K562 (cell line): Measurements from ENCODE around the gene USHBP1. TPM values are rescaled to one million over a fixed set of nuclear protein-coding genes. Genes with fewer than 3 reads are reported as not detected.

Source experiments
- CBFA2T3 ChIP-seq: fragments of 450-650 bp; IDR thresholded peaks from 2 replicates; pipeline ENCODE4 v1.6.1; 2017
- CBX1 ChIP-seq: sonication (generic); IDR thresholded peaks from 2 replicates; pipeline ENCODE4 v1.6.1; 2016; ENCODE audit warnings: antibody characterized with exemption, low read depth, mild to moderate bottlenecking
- DPF2 ChIP-seq: fragments of 450-650 bp; IDR thresholded peaks from 2 replicates; pipeline ENCODE4 v1.6.1; 2016
- EGR1 ChIP-seq: fragments of 450-650 bp; conservative IDR thresholded peaks from 2 replicates; pipeline ENCODE4 v1.6.1; 2017; ENCODE audit warnings: mild to moderate bottlenecking
- EP300 ChIP-seq: IDR thresholded peaks from 2 replicates; pipeline ENCODE4 v1.6.1; 2012; ENCODE audit warnings: low read length, improper control_type of control experiment
- NR2C2 ChIP-seq, 2 experiments: fragments of 200-800 bp in 1 of 2; sonication (Bioruptor generic) in 1 of 2; sonication (generic) in 1 of 2; formaldehyde crosslinking in 1 of 2; IDR thresholded peaks; 2 replicates each; pipeline versions ENCODE4 v1.6.1 to v1.8.0; 2016 to 2022; ENCODE audit warnings: mild to moderate bottlenecking in 1 of 2, missing compliant biosample characterization in 1 of 2, missing genetic modification characterization in 1 of 2, missing genetic modification reagents in 1 of 2
- SLC30A9 ChIP-seq: fragments of 250-450 bp; sonication (Bioruptor Pico); IDR thresholded peaks from 2 replicates; pipeline ENCODE4 v1.8.0; 2022; ENCODE audit warnings: mild to moderate bottlenecking, moderate library complexity
- TAF7 ChIP-seq: fragments of 450-650 bp; IDR thresholded peaks from 2 replicates; pipeline ENCODE4 v1.6.1; 2016; ENCODE audit warnings: missing genetic modification characterization, missing compliant biosample characterization
- U2AF1 ChIP-seq: fragments of 200-400 bp; formaldehyde crosslinking; optimal IDR thresholded peaks from 2 replicates; pipeline ENCODE3; 2017; ENCODE audit warnings: mild to moderate bottlenecking, low read depth, low read length, moderate library complexity
- XRCC3 ChIP-seq: fragments of 450-650 bp; IDR thresholded peaks from 2 replicates; pipeline ENCODE4 v1.6.1; 2017; ENCODE audit warnings: mild to moderate bottlenecking, moderate library complexity
- ZNF551 ChIP-seq: fragments of 250-450 bp; sonication (Bioruptor Pico); IDR thresholded peaks from 2 replicates; pipeline ENCODE4 v1.5.0; 2021; ENCODE audit warnings: mild to moderate bottlenecking, moderate library complexity
- ZSCAN29 ChIP-seq: fragments of 450-650 bp; IDR thresholded peaks from 2 replicates; pipeline ENCODE4 v1.6.1; 2017
- polyA plus RNA-seq, 8 experiments: library from polyadenylated mRNA; depleted of rRNA in 4 of 8; stranded (reverse) in 5 of 8; unstranded in 3 of 8; fragments of >200 nt; fragmentation: Nextera tagmentation in 2 of 8; fragmentation: Illumina TruSeq in 1 of 8; extraction: Ambion mirVana in 2 of 8; extraction: Trizol in 1 of 8; gene quantifications; 2 replicates each; pipeline versions ENCODE4 v1.2.1 to v1.2.3, GENCODE V29; 2011 to 2014; ENCODE audit warnings: inconsistent platforms in 1 of 8, missing spikeins in 1 of 8
- total RNA-seq, 7 experiments: library from RNA; depleted of rRNA in 6 of 7; stranded (reverse); fragments of >200 nt in 6 of 7; fragmentation: Illumina TruSeq in 2 of 7; extraction: Trizol in 2 of 7; gene quantifications; 2 replicates each; pipeline versions ENCODE4 v1.2.1 to v1.2.3, GENCODE V29; 2011 to 2021; ENCODE audit warnings: low replicate concordance in 1 of 7
- TF ChIP-seq, protein P1 (sequence below), 2 experiments: fragments of 200-800 bp in 1 of 2; sonication (Bioruptor generic) in 1 of 2; sonication (generic) in 1 of 2; formaldehyde crosslinking in 1 of 2; IDR thresholded peaks in 1 of 2; conservative IDR thresholded peaks in 1 of 2; 2 replicates each; pipeline versions ENCODE4 v1.5.0 to v1.6.1; 2016 to 2020; ENCODE audit warnings: missing compliant biosample characterization in 1 of 2, missing genetic modification characterization in 1 of 2, missing genetic modification reagents in 1 of 2
- TF ChIP-seq, protein P2 (sequence below): fragments of 450-650 bp; IDR thresholded peaks from 2 replicates; pipeline ENCODE4 v1.6.1; 2017; ENCODE audit warnings: antibody characterized with exemption, mild to moderate bottlenecking
- TF ChIP-seq, protein P3 (sequence below), 3 experiments: IDR thresholded peaks in 2 of 3; conservative IDR thresholded peaks in 1 of 3; 2 replicates each; pipeline ENCODE4 v1.5.1; 2011 to 2012; ENCODE audit warnings: low read length in 3 of 3, mild to moderate bottlenecking in 3 of 3, control low read depth in 2 of 3, improper control_type of control experiment in 1 of 3, inconsistent platforms in 1 of 3, low read depth in 1 of 3, mixed read lengths in 1 of 3, moderate library complexity in 1 of 3; ENCODE audit not compliant: insufficient read depth in 2 of 3
- TF ChIP-seq, protein P4 (sequence below): IDR thresholded peaks from 2 replicates; pipeline ENCODE4 v1.6.1; 2016; ENCODE audit warnings: missing genetic modification characterization, missing compliant biosample characterization

USHBP1 gene
- total and polyA plus RNA-seq, 9 of the 15 experiments (the other 6 are each of a cell fraction or from before 2014, with no cell fraction given), result 0.03 to 0.10 (median 0.05) TPM; not detected in 5

DNA sequence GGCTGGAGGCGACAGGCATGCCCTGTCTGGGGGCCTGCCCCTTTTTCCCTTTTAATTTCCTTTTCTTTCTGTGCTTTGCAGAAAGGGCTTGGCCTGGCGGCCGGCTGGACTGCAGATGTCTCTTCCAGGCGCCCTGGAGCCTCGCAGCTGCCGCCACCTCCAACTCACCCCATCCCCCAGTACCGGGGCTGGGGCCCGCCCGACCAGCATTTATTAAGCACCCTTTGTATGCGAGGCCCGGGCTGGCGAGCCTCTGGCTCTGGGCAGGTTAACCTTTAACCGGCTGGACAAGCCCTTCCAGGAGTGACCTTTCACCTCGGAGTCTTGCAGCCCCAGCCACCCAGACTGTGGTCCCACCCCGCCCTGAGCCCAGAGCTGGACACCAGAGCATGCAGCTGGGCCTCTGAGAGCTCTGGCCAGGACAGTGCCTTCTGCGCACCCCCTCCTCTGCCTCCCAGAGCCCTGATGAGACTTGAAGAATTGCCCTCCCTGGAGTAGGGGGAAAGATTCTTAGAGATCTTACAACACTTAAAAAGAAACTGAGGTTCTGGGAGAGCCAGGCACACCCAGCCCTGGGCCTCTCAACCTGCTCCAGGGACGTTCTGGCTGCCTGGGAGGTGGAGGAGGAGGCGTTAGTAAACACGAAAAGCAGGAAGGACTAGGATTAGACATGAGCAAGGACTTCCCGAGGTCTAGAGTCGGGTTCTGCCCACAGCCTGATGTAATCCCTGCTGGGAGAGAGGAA, 17.7 kb downstream of the USHBP1 start (continued):
- TF ChIP-seq, protein P1, sequence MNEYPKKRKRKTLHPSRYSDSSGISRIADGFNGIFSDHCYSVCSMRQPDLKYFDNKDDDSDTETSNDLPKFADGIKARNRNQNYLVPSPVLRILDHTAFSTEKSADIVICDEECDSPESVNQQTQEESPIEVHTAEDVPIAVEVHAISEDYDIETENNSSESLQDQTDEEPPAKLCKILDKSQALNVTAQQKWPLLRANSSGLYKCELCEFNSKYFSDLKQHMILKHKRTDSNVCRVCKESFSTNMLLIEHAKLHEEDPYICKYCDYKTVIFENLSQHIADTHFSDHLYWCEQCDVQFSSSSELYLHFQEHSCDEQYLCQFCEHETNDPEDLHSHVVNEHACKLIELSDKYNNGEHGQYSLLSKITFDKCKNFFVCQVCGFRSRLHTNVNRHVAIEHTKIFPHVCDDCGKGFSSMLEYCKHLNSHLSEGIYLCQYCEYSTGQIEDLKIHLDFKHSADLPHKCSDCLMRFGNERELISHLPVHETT (CRISPR knock-in tag; conservative IDR thresholded peaks at IDR 0.05 in 1 of 2, IDR thresholded peaks at IDR 0.05 in 1 of 2), result peak in 1 of 2 experiments; percentile 8; a peak in 1 of 4 replicates
- TF ChIP-seq SLC30A9, result no peak
- TF ChIP-seq CBFA2T3, result no peak
- TF ChIP-seq EP300, result no peak
- peak; percentile 71 for TF ChIP-seq EGR1
- TF ChIP-seq DPF2, result no peak
- TF ChIP-seq ZNF551 (CRISPR knock-in tag), result no peak
- TF ChIP-seq TAF7, result no peak
- peak; percentile 89 for TF ChIP-seq CBX1
- TF ChIP-seq XRCC3, result no peak
- TF ChIP-seq, protein P2, sequence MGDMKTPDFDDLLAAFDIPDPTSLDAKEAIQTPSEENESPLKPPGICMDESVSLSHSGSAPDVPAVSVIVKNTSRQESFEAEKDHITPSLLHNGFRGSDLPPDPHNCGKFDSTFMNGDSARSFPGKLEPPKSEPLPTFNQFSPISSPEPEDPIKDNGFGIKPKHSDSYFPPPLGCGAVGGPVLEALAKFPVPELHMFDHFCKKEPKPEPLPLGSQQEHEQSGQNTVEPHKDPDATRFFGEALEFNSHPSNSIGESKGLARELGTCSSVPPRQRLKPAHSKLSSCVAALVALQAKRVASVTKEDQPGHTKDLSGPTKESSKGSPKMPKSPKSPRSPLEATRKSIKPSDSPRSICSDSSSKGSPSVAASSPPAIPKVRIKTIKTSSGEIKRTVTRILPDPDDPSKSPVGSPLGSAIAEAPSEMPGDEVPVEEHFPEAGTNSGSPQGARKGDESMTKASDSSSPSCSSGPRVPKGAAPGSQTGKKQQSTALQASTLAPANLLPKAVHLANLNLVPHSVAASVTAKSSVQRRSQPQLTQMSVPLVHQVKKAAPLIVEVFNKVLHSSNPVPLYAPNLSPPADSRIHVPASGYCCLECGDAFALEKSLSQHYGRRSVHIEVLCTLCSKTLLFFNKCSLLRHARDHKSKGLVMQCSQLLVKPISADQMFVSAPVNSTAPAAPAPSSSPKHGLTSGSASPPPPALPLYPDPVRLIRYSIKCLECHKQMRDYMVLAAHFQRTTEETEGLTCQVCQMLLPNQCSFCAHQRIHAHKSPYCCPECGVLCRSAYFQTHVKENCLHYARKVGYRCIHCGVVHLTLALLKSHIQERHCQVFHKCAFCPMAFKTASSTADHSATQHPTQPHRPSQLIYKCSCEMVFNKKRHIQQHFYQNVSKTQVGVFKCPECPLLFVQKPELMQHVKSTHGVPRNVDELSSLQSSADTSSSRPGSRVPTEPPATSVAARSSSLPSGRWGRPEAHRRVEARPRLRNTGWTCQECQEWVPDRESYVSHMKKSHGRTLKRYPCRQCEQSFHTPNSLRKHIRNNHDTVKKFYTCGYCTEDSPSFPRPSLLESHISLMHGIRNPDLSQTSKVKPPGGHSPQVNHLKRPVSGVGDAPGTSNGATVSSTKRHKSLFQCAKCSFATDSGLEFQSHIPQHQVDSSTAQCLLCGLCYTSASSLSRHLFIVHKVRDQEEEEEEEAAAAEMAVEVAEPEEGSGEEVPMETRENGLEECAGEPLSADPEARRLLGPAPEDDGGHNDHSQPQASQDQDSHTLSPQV, result 0 out of 2 replicates have a peak, but pooled peaks have one; percentile 6
- TF ChIP-seq, protein P3, sequence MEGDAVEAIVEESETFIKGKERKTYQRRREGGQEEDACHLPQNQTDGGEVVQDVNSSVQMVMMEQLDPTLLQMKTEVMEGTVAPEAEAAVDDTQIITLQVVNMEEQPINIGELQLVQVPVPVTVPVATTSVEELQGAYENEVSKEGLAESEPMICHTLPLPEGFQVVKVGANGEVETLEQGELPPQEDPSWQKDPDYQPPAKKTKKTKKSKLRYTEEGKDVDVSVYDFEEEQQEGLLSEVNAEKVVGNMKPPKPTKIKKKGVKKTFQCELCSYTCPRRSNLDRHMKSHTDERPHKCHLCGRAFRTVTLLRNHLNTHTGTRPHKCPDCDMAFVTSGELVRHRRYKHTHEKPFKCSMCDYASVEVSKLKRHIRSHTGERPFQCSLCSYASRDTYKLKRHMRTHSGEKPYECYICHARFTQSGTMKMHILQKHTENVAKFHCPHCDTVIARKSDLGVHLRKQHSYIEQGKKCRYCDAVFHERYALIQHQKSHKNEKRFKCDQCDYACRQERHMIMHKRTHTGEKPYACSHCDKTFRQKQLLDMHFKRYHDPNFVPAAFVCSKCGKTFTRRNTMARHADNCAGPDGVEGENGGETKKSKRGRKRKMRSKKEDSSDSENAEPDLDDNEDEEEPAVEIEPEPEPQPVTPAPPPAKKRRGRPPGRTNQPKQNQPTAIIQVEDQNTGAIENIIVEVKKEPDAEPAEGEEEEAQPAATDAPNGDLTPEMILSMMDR (IDR thresholded peaks at IDR 0.05 in 2 of 3, conservative IDR thresholded peaks at IDR 0.05 in 1 of 3; ENCODE audit: insufficient read depth in 2 of 3, low read depth in 1 of 3, low read length in 3 of 3), result no peak
- TF ChIP-seq ZSCAN29, result no peak
- TF ChIP-seq U2AF1, result no peak
- no peak for TF ChIP-seq NR2C2 (CRISPR knock-in tag; IDR thresholded peaks at IDR 0.05)
- TF ChIP-seq NR2C2 (tag; IDR thresholded peaks at IDR 0.05), result peak; percentile 64; the same call in 1 of the 2 replicates
- TF ChIP-seq, protein P4, sequence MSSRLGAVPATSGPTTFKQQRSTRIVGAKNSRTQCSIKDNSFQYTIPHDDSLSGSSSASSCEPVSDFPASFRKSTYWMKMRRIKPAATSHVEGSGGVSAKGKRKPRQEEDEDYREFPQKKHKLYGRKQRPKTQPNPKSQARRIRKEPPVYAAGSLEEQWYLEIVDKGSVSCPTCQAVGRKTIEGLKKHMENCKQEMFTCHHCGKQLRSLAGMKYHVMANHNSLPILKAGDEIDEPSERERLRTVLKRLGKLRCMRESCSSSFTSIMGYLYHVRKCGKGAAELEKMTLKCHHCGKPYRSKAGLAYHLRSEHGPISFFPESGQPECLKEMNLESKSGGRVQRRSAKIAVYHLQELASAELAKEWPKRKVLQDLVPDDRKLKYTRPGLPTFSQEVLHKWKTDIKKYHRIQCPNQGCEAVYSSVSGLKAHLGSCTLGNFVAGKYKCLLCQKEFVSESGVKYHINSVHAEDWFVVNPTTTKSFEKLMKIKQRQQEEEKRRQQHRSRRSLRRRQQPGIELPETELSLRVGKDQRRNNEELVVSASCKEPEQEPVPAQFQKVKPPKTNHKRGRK (tag), result no peak
